HL-60/S4 treated with phorbol 12-myristate 13-acetate at 8.2 ng/mL for 4 days and 3 days (cell line): ENCODE measurements around the gene STK24.

Source experiments
- in situ Hi-C: fragments of 300-500 bp; cut with MboI; formaldehyde crosslinking; loops from 2 replicates; pipeline ENCODE4 v1.15.0; 2022; ENCODE audit warnings: low sequenced_read_pairs

Gene STK24

DNA sequence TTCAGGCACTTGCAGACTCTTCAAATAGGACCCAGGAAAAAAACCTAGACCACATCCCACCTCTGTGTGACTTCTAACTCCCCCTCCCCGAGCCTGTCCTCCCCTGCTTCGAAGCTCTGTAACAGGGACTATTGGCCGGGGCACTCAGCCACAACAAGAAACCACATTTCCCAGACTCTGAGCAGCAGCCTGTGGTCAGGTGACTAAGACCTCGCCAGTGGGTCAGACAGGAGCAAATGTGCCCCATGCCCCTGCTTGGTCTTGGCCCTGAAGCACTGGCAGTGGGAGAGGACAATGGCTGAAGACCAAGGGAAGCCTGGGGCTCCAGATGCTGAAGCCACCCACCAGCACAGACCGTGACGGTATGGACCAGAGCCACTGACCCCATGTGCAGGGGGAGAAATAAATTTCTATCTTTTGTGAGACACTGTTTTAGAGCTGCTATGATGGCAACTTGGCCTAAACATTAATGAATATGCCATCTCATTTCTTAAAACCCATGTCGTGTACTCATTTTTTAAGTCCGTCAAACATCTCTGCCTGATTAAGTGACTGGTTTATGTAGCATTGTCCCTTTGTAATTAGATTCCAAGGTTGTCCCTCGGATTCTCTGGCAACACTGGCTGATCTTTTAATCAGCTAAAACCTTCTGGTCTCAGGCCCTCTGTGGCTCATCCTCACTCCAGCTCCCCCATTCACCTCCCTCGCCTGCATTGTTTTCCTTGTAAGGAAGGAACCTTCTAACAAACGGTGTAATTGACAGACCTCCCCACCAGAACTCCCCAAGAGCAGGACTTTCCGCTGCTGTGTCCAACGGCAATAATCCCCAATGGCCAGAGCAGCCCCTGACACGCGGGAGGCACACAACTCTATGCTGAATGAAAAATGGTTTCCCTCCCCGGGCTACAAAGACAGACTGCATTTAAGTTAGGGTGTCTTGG is 98.4 kb downstream of the STK24 start:
- in situ Hi-C loops, result no loop called here

DNA sequence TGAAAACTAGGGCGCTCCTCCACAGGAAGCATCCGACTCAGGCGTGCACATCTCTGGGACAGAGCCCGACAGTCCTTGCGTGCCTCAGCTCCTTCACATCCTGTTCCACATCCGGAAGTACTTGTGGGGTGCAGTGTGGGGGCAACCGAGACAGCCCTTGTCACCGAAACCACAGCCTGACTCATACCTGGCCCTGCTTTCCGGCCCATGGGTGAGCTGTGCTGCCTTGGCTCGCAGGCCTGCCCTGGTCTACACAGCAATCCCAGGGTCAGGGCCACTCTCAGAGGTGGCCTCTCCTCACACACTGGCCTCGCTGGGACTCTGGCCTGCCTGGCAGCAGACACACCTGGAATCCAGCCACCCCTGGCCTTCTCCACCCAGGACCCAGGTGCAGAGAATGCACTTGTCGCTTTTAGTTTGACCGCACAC is 100.4 kb downstream of the STK24 start:
- in situ Hi-C loops, result no loop called here

DNA sequence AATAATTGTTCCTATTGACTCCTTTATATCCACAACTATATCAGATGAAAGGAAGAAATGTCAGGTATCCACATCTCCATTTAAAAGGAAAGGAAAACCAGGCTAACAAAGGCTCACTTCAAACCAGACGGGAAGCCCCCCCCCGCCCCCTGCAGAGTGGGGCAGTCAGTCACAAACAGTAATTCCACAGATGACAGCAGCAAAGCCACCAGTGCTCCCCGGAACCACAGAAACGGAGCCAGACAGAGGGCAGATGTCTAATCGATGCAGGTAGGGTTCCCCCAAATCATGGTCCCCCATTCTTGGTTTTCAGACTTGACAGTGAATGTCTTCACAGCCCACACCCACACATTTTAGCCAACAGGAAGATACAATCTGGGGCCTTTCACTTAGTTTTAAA is 100.8 kb downstream of the STK24 start:
- in situ Hi-C loops, result no loop called here

DNA sequence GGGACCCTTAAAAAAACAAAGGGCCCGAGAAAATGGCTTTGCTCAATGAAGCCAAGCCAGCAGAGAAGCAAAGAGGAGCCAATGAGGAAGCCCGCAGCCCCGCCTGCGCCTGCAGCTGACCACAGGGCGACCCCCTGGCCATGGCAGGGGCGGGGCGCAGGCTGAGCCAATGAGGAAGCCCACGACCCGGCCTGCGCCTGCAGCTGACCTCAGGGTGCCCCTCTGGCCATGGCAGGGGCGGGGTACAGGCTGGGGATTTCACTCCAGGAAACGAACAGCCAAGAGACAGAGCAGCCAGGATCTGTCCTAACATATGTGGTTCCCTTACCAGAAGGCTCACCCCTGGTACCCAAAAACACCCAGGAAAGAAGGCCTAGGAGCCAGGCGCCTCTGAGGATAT is 101.4 kb downstream of the STK24 start:
- in situ Hi-C loops, result no loop called here

DNA sequence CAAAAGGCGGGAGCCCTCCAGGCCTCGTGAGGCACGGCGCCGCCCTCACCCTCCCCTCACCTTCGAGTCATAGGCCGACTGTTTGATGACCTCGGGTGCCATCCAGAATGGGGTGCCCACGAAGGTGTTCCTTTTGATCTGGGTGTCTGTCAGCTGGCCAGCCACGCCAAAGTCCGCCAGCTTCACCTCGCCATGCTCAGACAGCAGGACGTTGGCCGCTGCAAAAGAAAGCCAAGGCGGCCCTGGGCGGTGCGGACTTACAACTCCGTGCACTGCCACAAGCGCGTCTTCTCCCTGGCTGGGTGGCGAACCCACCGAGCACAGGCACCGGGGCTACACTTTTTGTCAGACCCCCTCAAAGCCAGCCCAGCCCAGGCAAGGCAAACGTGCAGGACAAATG is 102.1 kb downstream of the STK24 start:
- in situ Hi-C loops, result no loop called here

DNA sequence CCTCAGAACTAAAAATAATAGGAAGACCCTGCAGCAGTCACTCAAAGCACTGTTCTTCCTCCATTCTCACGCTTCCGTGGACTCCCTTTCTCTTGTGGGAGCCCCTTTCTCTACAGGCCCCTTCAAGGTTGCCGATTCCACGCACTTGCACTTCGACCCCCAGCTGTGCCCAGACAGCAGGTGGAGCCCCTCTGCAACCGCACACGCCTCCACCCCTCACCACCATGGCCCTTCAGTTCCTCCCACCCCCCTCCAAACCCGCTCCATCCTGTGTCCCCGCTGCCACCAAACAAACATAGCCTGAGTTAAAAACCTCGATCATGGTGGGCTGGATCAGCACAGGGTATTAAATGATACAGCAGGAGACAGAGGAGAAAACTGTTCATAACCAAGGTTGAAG is 102.6 kb downstream of the STK24 start:
- in situ Hi-C loops, result no loop called here

DNA sequence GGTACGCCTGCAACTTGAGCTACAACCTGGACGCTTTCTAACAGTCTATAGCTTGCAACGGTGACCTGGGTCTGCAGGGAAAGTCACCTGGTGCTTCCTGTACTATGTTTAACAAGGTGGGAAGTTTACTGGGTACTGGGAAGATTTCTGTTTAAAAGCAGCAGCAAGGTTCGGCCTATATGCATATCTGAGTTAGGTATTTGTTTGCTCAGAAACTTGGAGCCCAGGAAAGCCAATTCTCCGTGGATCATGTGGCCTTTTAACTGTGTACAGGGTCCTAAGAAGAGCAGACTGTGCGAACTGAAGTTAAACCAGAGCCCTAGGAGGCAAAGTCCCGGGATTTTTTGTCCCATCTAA is 103.1 kb downstream of the STK24 start:
- in situ Hi-C loops, result no loop called here

DNA sequence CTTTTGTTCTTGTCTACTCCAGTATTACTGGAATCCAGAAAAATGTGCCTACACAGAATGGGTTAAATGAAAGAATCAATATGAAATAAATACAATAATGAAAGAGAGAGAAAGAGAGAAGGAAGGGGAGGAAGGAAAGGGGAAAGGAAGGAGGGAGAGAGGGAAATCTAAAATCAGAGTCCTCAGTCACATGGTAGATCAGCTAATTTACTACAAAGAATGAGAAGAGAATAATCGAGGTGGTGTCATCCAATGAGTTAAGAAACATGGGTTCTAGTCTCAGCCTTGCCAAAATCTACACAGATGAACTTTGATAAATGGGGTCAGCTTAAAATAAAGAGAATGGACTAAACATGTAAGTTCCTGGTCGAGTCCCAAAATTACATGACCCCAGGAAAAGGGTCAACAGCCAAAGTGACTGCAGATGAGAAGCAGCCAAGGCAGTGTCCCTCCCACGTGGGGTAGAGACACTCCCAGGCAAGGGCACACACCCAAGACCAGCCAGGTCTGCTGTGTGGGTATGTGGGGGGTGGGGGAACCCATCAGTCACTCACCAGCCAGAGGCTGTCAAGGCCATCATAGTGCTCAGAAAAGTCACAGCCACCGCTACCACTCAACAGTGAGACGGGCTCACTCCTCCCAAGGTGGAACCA is 103.6 kb downstream of the STK24 start:
- in situ Hi-C loops, result no loop called here

DNA sequence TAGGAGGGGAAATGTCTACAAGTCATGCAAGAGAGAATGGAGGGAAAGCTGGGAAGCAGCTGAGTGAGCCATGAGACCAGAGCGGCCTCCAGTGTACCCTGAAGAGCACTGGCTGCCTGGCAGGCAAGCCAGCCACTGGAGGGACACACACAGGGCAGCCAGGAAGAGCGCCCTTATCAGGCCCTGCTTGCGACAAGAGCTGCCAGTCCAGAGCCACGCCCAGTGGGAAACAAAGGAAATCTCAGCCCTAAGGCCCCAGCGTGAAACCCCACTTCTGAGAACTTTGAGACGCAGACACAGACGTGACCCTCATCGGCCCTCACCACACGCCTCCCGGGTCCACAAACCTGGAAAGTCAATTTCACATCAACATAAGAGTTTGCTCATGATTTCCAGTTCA is 105.0 kb downstream of the STK24 start:
- in situ Hi-C loops, result no loop called here

DNA sequence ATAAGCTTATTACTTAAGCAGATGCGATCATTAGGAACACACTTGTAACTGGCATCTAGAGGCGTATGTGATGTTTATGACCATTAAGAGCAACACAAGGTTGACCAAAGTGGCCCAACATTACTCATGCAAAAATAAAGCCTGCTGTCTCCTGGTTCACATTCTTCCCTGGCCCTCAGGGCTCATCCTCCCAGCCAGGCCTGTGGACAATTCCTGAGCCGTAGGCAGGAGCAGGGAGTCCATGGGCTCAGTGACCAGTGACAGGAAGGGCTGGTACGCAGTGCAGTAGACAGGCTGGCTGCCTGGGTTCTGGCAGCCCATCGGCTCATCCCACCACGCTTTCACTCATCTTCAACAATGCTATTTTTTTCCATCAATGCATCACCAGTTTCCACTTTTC is 106.0 kb downstream of the STK24 start:
- in situ Hi-C loops, result no loop called here

DNA sequence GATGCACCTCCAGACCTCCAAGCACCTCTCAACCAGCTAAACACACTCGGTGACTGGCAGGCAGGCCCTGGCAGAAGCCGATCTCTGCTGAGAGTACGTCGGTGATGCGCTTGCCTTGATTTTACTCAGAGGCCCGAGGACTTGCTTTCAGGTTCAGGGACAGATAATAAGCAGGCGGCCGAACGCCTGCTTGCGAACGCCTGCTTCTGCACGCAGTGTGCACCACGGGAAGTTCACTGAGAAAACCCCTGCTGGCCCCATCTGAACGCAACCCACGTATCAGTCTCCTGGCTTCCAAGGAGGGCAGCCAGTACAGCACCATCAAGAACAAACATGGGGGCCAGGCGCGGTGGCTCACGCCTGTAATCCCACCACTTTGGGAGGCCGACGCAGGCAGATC is 108.0 kb downstream of the STK24 start:
- in situ Hi-C loops, result no loop called here

DNA sequence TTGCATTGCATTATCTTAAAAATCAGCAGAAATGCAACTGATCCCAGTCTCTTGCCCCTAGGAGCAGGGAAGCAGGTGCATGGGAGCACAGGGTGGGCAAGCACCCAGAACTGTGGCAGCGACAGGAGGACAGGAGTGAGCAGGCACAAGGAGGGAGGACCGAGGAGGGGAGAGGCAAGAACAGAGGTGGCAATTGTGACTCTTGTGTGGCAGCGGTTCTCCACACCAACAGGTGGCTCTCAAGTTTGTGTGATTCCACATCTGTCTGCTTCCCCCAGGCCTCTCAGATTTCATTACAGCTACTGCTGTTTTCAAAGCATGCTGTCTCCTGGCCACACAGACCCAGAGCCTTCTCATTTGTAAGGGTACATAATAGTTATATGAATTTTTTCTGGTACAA is 108.5 kb downstream of the STK24 start:
- in situ Hi-C loops, result no loop called here

DNA sequence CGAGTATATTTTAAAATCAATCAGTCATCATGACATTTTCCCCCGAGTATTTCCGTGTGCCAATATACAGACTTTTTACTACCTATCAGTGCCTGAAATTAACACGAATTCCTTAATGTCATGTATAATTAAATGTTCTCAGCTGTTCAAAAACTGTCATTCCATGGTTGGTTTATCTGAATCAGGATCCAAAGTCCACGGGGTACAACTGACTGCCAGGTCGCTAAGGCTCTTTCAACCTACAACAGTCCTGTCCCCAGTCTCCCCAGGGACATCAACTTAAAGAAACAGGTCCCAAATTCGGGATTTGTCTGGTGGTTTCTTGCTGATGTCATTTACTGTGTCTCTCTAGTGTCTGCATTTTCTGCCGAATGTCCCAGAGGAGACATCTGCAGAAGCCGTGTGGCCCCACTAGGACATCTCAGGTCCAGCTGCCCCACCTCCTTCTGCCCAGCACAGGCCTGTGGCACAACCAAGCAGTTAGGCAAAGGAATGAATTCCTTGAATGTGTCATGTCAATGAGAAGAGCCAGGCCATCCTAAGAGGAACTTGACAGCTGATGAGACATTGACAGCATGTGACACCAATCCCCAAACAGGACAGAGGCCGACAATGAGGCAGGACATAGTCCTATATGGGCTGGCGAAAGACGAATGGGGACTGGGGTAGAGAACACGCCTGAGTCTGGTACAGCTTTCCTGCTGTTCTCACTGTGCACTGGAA is 109.5 kb downstream of the STK24 start:
- in situ Hi-C loops, result no loop called here

DNA sequence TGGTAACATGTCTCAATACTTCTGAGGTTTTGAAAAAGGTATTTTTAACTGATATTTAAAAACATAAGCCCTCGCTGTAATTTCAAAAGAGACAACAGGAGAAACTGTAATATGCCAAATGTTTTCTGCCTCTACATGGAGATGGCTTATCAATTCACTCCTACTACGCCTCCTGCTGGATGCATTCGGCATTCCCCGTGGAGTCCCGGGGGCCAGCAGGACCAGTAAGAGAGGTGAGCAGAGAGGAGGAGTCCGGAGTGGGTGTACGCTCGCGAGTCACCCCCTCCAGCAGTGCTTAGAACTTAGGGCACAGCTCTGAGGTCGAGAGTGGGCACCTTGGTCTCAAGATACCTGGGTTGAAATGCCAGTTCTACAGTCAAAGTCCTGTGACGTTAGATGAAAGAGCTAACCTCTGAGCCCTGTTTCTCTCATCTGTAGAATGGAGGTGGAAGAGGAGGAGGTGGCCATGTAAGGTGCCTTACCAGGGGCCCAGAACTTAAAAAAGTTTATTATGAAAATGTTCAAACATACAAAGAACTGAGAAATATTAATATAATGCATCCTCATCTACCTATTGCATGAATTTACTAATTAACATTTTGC is 110.2 kb downstream of the STK24 start:
- in situ Hi-C loops, result no loop called here

DNA sequence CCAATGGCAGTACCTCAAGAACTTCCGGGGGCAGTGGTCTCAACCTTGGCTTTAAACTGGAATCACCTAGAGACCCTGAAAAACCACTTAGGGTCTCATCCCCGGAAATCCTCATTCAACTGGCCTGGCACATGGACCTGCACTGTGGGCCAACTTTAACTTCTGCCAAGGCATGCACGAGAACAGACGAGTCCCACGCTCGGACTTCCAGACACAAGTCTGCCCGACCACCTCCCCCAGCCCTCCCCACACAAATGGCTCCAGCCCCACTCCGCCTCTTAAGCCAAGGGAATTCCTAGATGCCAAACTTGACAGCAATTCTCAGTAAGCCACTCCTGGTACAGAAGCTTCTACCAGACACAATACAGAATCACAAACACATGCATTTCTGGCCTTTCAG is 114.0 kb downstream of the STK24 start:
- in situ Hi-C loops, result no loop called here

DNA sequence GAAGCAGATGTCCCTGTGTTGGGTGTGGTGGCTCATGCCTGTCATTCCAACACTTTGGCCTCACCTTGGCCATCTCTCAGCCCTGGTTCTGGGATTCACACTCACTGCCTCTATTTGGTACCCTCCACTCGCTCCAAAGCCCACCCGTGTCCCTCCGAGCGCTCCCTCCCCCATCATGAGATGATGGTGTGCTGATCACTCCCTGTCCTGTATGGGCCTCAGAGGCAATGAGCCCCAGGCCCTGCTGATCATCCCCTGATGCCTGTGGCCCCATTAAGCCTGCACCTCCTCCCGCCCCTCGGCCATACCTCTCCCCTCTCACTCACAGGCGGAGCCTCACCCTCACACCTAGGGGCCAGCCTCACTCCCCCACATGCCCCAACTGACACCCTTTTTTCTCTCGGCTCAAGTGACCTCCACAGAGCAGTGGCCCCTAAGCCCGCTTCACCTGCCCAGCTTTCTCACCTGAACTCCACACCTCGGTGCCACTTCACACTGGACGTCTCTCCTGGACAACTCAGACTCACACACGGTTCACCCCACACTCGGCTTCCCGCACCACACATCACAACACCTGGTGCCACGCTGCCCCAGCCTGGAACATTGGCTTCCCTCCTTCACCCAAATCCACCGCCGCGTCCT is 114.5 kb downstream of the STK24 start:
- in situ Hi-C loops, result no loop called here

DNA sequence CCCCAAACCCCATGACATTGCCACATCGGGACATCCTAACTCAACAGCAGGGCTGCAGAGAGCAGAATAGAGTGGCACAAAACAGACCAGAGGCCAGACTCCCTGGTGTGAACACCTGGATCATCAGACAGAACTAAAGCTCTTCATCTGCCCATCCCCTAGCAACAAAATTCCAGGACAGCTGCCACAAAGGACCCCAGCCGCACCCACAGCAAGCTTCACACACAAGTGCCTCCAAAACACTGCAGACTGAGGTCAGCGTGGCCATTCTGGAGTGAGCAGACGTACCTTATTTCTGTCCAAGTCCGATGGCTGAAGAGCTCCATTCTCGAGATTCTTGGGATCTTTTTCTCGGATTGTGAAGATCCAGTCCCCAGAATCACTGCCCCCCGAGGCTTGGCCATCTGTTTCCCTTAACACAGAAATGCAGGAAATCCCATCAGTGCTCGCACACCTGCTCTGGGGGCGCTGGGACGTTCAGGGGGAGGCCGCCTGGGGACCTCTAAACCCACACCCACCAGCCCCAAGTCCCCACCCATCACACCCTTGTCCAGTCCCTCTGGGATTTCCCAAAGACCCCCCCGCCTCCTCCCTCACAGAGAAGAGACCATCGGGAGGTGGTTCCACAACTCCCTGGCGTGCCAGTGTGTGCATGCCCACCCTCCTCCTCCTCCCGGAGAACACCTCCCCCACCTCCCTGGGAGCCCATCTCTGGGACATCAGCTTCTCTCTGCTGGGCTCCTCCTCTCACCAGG is 115.2 kb downstream of the STK24 start:
- in situ Hi-C loops, result no loop called here

DNA sequence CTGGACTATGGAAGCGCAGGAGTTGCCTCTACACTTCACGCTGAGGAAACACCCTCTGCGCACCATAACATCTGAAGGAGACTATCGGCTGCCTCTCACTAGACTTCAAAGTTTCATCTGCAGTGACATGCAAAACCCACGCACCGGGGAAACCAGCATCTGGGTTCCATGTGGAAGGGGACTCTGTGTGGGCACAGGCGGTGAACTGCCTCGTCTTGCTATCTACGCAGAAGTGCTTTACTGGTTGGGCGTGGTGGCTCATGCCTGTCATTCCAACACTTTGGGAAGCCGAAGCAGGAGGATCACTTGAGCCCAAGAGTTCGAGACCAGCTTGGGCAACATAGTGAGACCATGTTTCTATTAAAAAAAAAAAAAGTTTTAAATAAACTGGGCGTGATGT is 116.4 kb downstream of the STK24 start:
- in situ Hi-C loops, result no loop called here

DNA sequence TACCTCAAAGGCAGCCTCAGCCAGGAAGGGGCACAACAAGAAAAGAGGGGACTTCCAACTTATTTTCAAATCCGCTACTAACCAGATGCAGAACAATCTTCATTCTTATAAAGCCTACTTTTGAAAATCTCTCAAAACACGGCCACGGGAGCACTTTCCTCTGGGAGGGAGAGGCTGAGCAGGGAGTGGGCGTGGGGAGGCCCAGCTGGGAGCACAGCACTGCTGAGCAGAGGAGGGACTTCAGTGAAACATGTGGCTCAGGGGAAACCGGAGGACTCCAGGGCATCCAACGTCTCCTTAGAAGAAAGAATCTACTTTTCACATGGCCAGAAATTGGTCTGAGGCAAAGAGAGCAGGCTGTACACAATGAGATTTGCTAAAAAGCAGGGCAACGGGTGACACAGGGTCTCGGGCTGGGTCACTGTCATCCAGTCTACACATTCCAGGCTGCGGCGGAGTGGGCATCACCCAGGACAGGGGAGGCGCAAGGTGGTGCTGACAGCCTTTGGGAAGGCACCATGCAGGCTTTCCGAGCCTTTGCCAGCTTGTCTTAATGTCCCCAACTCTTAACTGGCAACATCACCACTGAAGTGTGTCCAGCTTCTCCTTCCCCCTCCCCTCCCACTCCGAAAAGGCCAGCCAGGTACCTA is 117.1 kb downstream of the STK24 start:
- in situ Hi-C loops, result no loop called here
